Cardiac muscle cell (in vitro differentiated cells and primary cell): Measurements from ENCODE around the gene HCN2. TPM values are rescaled to one million over a fixed set of nuclear protein-coding genes. Genes with fewer than 3 reads are reported as not detected.
A peak's percentile ranks its signal among the peaks of the same experiment; 100 is the strongest.

ENCODE experiments used
- DNase-seq, 2 donors: peaks; one replicate each; pipeline versions ENCODE4 v3.0.0 to v3.0.0-alpha.2; 2010 to 2017; ENCODE audit warnings: low read depth in 1 of 2, low spot score in 1 of 2
- H3K27ac ChIP-seq: fragments of 200-600 bp; sonication (generic); 2 replicates; pipeline ENCODE4 v1.5.1; 2016
- H3K27me3 ChIP-seq: fragments of 200-600 bp; sonication (generic); 2 replicates; pipeline ENCODE4 v1.6.0; 2016; ENCODE audit warnings: control low read depth
- H3K36me3 ChIP-seq: fragments of 200-600 bp; sonication (generic); 2 replicates; pipeline ENCODE4 v1.5.1; 2016; ENCODE audit warnings: control low read depth
- H3K4me1 ChIP-seq: fragments of 200-600 bp; sonication (generic); 2 replicates; pipeline ENCODE4 v1.8.1; 2017; ENCODE audit warnings: low read depth, mild to moderate bottlenecking, mixed run types
- H3K4me3 ChIP-seq: fragments of 200-600 bp; sonication (generic); 2 replicates; pipeline ENCODE4 v1.5.1; 2016; ENCODE audit warnings: mild to moderate bottlenecking
- H3K9me3 ChIP-seq: fragments of 200-600 bp; sonication (generic); 2 replicates; pipeline ENCODE4 v1.5.1; 2017; ENCODE audit warnings: low read depth, mild to moderate bottlenecking, control low read depth
- polyA plus RNA-seq: library from polyadenylated mRNA; unstranded; fragments of >200 nt; fragmentation: Nextera tagmentation; extraction: Ambion mirVana; gene quantifications from 2 replicates; pipeline ENCODE4 v1.2.1, GENCODE V29; 2016
- total RNA-seq: library from RNA; depleted of rRNA; stranded (reverse); fragments of >200 nt; gene quantifications from 2 replicates; pipeline ENCODE4 v1.2.3, GENCODE V29; 2016
- TF ChIP-seq, protein P1 (sequence below): IDR thresholded peaks from 2 replicates; pipeline ENCODE4 v1.5.1; 2012; ENCODE audit warnings: low read depth, mild to moderate bottlenecking, low read length

The HCN2 gene
- total and polyA plus RNA-seq, 2 experiments from 2014 or later = 0.46 to 1.0 TPM

GRCh38 chr19:658059-658839 lies 68.6 kb downstream of the HCN2 start:
- no peak for DNase-seq

GRCh38 chr19:658916-659839 lies 69.5 kb downstream of the HCN2 start:
- peak in 1 of 2 donors; percentile 29 for DNase-seq
- H3K36me3 ChIP-seq = no peaks in the 10 kb centered on the region
- peaks cover 8% of the 10 kb centered on the region for H3K4me1 ChIP-seq
- H3K27ac ChIP-seq = no peak overlapping the region
- H3K4me3 ChIP-seq = no peak overlapping the region
- TF ChIP-seq, protein P1, sequence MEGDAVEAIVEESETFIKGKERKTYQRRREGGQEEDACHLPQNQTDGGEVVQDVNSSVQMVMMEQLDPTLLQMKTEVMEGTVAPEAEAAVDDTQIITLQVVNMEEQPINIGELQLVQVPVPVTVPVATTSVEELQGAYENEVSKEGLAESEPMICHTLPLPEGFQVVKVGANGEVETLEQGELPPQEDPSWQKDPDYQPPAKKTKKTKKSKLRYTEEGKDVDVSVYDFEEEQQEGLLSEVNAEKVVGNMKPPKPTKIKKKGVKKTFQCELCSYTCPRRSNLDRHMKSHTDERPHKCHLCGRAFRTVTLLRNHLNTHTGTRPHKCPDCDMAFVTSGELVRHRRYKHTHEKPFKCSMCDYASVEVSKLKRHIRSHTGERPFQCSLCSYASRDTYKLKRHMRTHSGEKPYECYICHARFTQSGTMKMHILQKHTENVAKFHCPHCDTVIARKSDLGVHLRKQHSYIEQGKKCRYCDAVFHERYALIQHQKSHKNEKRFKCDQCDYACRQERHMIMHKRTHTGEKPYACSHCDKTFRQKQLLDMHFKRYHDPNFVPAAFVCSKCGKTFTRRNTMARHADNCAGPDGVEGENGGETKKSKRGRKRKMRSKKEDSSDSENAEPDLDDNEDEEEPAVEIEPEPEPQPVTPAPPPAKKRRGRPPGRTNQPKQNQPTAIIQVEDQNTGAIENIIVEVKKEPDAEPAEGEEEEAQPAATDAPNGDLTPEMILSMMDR = no peak
- no peaks in the 10 kb centered on the region for H3K9me3 ChIP-seq
- no peaks in the 10 kb centered on the region for H3K27me3 ChIP-seq

More at GRCh38 chr19:658059-658839, 68.6 kb downstream of the HCN2 start:
- no peaks in the 10 kb centered on the region for H3K36me3 ChIP-seq
- H3K4me1 ChIP-seq = peaks cover 8% of the 10 kb centered on the region
- no peak overlapping the region for H3K4me3 ChIP-seq
- TF ChIP-seq, protein P1 = no peak
- no peaks in the 10 kb centered on the region for H3K9me3 ChIP-seq
- H3K27me3 ChIP-seq = no peaks in the 10 kb centered on the region
- H3K27ac ChIP-seq = no peak overlapping the region

DNA sequence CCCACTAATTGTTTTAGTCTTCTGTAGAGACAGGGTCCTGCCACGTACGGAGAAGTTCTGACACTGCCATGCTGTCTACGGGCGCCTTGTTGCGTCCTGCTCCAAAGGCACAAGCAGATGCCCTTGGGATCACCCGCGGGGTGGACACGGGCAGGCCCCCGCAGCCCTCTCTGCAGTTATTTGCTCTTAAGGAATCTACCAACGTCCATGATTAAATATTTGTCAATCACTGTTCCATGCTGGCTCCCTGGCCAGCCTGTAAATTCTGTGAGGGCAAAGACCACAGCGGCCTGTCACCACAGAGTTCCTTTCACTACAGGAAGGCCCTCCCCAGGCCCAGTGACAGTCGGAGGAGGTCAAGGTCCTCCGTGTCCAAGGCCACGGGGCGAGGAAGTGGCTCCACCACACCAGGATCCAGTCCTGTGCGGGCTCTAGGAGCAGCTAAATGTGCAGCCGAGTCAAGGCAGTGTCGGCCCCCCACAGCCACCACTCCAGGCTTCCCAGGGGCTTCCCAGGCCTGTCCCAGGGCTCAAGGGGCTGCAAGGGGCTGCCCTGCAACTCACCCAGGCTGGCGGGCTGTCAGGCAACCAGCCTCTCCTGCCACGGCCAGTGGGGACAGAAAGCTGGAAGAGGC lies 71.2 kb downstream of the HCN2 start:
- no peak for DNase-seq
- TF ChIP-seq, protein P1 = no peak
- Histone ChIP-seq H3K27me3 (no peaks in the 10 kb centered on the region), H3K4me1 (peaks cover 8% of the 10 kb centered on the region), H3K9me3 (no peaks in the 10 kb centered on the region), H3K36me3 (no peaks in the 10 kb centered on the region), H3K27ac (peak overlapping the region; percentile 82), H3K4me3 (no peak overlapping the region)

DNA sequence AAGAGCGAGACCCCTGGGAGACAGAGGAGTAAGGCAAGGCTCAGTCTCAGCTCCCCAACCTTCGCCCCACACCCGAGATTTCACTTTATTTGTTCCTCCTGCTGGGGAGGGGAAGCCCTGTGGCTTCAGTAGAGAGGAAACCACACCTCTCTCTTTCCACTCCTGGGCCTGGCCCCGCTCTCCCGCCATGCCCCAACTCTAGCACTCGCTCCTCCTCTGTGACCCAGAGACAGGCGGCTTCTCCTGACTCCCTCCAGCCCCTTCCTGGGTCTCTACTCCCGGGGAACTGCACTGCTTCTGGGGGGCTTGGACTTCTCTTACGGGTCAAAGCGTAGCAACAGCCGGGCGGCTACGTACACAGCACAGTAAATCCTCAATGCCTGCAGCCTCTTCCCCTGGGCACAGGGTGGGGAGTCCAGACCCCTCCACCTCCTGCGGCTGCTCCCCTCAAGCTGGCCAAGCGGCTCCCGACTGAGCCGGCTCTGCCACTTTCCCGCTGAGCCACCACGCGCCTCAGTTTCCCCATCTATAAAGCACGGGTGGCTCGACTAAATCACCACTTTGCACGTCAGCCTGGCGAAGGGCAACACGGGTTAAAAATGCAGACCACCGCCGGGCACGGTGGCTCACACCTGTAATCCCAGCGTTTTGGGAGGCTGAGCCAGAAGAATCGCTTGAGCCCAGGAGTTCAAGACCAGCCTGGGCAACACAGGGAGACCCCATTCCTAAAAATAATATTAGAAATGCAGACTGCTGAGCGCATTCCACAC lies 71.9 kb downstream of the HCN2 start:
- H3K27ac ChIP-seq = peak overlapping the region; percentile 82
- TF ChIP-seq, protein P1 = no peak
- DNase-seq = peak in 1 of 2 donors; percentile 12
- H3K27me3 ChIP-seq = no peaks in the 10 kb centered on the region
- no peaks in the 10 kb centered on the region for H3K9me3 ChIP-seq
- no peaks in the 10 kb centered on the region for H3K36me3 ChIP-seq
- peaks cover 8% of the 10 kb centered on the region for H3K4me1 ChIP-seq
- peak overlapping the region; percentile 99 for H3K4me3 ChIP-seq
